COLO668 (cell line): ENCODE measurements around the gene B4GAT1.
"Not testable (repeated sequence)": the region's sequence is repeated elsewhere in the genome, so short reads cannot be mapped to it uniquely, and the experiment has no call there.

ENCODE experiments used
- DNase-seq: peaks from one replicate; lab custom pipeline; 2025; ENCODE audit not compliant: unreplicated experiment; lab: John Stamatoyannopoulos, UW

The B4GAT1 gene

GRCh38 chr11:66347425-66348276, at the start of gene B4GAT1:
B4GAT1 (minus strand) TSS chr11:66347629; CDS start chr11:66347545, 84 bp downstream.
- peak; percentile 87 for DNase-seq

GRCh38 chr11:66393954-66394353, 46.5 kb upstream of the B4GAT1 start:
- DNase-seq, result no peak

- DNase-seq, result no peak
Observed at GRCh38 chr11:66391322-66391721, 43.9 kb upstream of the B4GAT1 start.

- DNase-seq, result peak; percentile 77
Observed at GRCh38 chr11:66388780-66389386, 41.5 kb upstream of the B4GAT1 start.

GRCh38 chr11:66386171-66387069, 39.0 kb upstream of the B4GAT1 start:
- peak; percentile 81 for DNase-seq

- DNase-seq, result peak; percentile 23
Observed at GRCh38 chr11:66384316-66384715, 36.9 kb upstream of the B4GAT1 start.

- DNase-seq, result not testable (repeated sequence)
Observed at GRCh38 chr11:66380264-66380663, 32.8 kb upstream of the B4GAT1 start.

- DNase-seq, result not testable (repeated sequence)
Observed at GRCh38 chr11:66373690-66374287, 26.4 kb upstream of the B4GAT1 start.

- no peak for DNase-seq
Observed at GRCh38 chr11:66373265-66373664, 25.8 kb upstream of the B4GAT1 start.

- DNase-seq, result peak; percentile 99
Observed at GRCh38 chr11:66371627-66372415, 24.4 kb upstream of the B4GAT1 start, which contains the start of gene SLC29A2. SLC29A2 (minus strand) TSS chr11:66371760; CDS start chr11:66371591, 169 bp downstream.

- no peak for DNase-seq
Observed at GRCh38 chr11:66369073-66369894, 21.9 kb upstream of the B4GAT1 start.

GRCh38 chr11:66368484-66368883, 21.1 kb upstream of the B4GAT1 start:
- DNase-seq, result no peak

GRCh38 chr11:66367561-66368312, 20.3 kb upstream of the B4GAT1 start:
- no peak for DNase-seq

- DNase-seq, result no peak
Observed at GRCh38 chr11:66366844-66367477, 19.5 kb upstream of the B4GAT1 start.

GRCh38 chr11:66365711-66366619, 18.5 kb upstream of the B4GAT1 start:
- no peak for DNase-seq

GRCh38 chr11:66365166-66365565, 17.7 kb upstream of the B4GAT1 start:
- no peak for DNase-seq
